ENCODE measurements around the gene DCST2. TPM values are rescaled to one million over a fixed set of nuclear protein-coding genes. Genes with fewer than 3 reads are reported as not detected.
A peak's percentile ranks its signal among the peaks of the same experiment; 100 is the strongest.

Gene DCST2
- polyA plus RNA-seq, 3 donors: 2.6 TPM; not detected in 2

DNA sequence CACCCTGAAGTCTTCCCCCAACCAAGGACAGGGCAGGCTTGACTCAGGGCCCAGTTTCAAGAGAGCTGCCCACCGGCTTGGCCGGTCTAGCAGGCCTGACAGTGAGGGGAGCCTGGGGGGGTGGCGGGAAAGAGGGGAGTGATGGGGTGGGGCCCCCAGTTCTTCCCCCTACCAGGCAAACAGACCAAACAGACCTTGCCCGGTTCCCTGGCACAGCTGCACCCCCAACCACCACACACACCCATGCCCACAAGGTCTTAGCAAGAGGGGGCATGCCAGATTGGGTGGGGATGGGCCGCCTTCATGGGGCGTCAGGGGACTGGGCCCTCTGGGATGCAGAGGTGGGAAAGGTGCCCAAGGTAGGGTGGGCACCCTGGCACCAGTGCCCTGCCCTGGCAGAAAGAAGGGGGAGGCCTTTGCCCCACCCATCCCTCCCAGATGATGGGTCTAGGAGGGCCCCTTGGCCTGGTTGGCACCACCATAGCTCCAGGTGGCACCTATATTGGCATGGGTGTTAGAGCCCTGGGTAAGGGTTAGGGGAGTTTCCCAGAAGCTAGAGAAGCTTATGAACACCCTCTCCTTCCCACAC, 22.1 kb downstream of the DCST2 start:
- H3K4me3 ChIP-seq (replicated peaks in 1 of 3; ENCODE audit: low read depth in 2 of 3, low read length in 3 of 3): peak overlapping the region in 2 of 3 experiments; percentile 93 to 100
- peaks cover 99% of the 10 kb centered on the region for H3K79me2 ChIP-seq (ENCODE audit: insufficient read depth, low read length)
- H3K9ac ChIP-seq (ENCODE audit: insufficient read depth, low read length, poor library complexity, severe bottlenecking): peak overlapping the region; percentile 79
- peak overlapping the region; percentile 91 to 98 for H3K4me3 Mint-ChIP-seq
- H3K27me3 Mint-ChIP-seq (ENCODE audit: low read depth in 3 of 3): peaks cover 0 to under 1% (median 0%) of the 10 kb centered on the region in 3 donors
- H3K4me1 Mint-ChIP-seq: peaks cover 75% of the 10 kb centered on the region
- no peaks in the 10 kb centered on the region for H3K27me3 ChIP-seq (ENCODE audit: control insufficient read depth in 2 of 2, insufficient read depth in 2 of 2, low read length in 2 of 2)
- TF ChIP-seq, protein P1, sequence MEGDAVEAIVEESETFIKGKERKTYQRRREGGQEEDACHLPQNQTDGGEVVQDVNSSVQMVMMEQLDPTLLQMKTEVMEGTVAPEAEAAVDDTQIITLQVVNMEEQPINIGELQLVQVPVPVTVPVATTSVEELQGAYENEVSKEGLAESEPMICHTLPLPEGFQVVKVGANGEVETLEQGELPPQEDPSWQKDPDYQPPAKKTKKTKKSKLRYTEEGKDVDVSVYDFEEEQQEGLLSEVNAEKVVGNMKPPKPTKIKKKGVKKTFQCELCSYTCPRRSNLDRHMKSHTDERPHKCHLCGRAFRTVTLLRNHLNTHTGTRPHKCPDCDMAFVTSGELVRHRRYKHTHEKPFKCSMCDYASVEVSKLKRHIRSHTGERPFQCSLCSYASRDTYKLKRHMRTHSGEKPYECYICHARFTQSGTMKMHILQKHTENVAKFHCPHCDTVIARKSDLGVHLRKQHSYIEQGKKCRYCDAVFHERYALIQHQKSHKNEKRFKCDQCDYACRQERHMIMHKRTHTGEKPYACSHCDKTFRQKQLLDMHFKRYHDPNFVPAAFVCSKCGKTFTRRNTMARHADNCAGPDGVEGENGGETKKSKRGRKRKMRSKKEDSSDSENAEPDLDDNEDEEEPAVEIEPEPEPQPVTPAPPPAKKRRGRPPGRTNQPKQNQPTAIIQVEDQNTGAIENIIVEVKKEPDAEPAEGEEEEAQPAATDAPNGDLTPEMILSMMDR (IDR thresholded peaks at IDR 0.05): no peak
- peaks cover 29 to 38% of the 10 kb centered on the region in 2 donors for H3K36me3 ChIP-seq (replicated peaks in 1 of 2; ENCODE audit: control insufficient read depth in 1 of 2, insufficient read depth in 2 of 2, low read length in 2 of 2)
- no peak for DNase-seq
- H3K4me2 ChIP-seq (replicated peaks; ENCODE audit: extremely low read depth, low read length, poor library complexity, severe bottlenecking): peak overlapping the region; percentile 100
- peaks cover 89% of the 10 kb centered on the region for H4K20me1 ChIP-seq (ENCODE audit: insufficient read depth, low read length)
- intact Hi-C loops (cut with micrococcal nuclease): no loop called here
- peak overlapping the region; percentile 85 to 94 (median 92) for H3K27ac Mint-ChIP-seq
- H3K4me1 ChIP-seq (ENCODE audit: control insufficient read depth in 1 of 2, insufficient read depth in 2 of 2, low read length in 2 of 2): peaks cover 85 to 100% of the 10 kb centered on the region in 2 donors
- H3K9me3 Mint-ChIP-seq: no peaks in the 10 kb centered on the region
- peak overlapping the region; percentile 91 to 99 for H3K27ac ChIP-seq (ENCODE audit: low read depth in 1 of 2, low read length in 2 of 2)
- no CpG with 5 or more reads among the region's 6 CpGs for WGBS (ENCODE audit: insufficient coverage)
- H2AFZ ChIP-seq (ENCODE audit: insufficient read depth, low read depth, low read length, poor library complexity, severe bottlenecking): no peak overlapping the region
- H3K36me3 Mint-ChIP-seq: peaks cover 28 to 52% of the 10 kb centered on the region in 2 donors
- H3K9me3 ChIP-seq (replicated peaks in 1 of 2; ENCODE audit: control insufficient read depth in 1 of 2, insufficient read depth in 1 of 2, low read length in 2 of 2): no peaks in the 10 kb centered on the region

DNA sequence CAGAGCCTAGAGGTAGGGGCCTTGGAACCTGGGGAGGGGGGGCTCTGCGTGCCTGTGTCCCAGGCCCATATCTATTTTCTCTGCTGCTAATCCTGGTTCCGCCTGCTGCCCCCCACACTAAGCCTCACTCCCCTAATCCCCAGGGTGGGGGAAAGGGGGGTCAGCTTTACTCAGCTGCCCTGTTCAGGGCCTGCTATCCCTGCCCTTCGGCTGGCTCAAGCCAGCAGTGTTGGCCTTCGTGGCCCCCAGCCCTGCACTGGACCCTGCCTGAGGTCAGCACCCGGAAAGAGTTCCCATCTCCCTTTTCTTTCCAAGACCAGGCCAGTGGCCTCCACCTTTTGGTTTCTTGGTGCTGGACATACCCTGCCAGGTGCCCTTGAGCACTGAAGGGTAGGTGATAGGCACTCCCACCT, 22.6 kb downstream of the DCST2 start:
- no peak overlapping the region for H2AFZ ChIP-seq (ENCODE audit: insufficient read depth, low read depth, low read length, poor library complexity, severe bottlenecking)
- H3K4me3 ChIP-seq (replicated peaks in 1 of 3; ENCODE audit: low read depth in 2 of 3, low read length in 3 of 3): peak overlapping the region in 2 of 3 experiments; percentile 93 to 100
- H3K36me3 Mint-ChIP-seq: peaks cover 26 to 50% of the 10 kb centered on the region in 2 donors
- peaks cover 87% of the 10 kb centered on the region for H4K20me1 ChIP-seq (ENCODE audit: insufficient read depth, low read length)
- peaks cover 85 to 100% of the 10 kb centered on the region in 2 donors for H3K4me1 ChIP-seq (ENCODE audit: control insufficient read depth in 1 of 2, insufficient read depth in 2 of 2, low read length in 2 of 2)
- DNase-seq: no peak
- H3K27ac ChIP-seq (ENCODE audit: low read depth in 1 of 2, low read length in 2 of 2): peak overlapping the region; percentile 91 to 99
- H3K4me3 Mint-ChIP-seq: peak overlapping the region; percentile 91 to 98
- 84% methylated on average over 2 of the region's 5 CpGs for WGBS (ENCODE audit: insufficient coverage)
- TF ChIP-seq, protein P1 (IDR thresholded peaks at IDR 0.05): no peak
- H3K79me2 ChIP-seq (ENCODE audit: insufficient read depth, low read length): peaks cover 100% of the 10 kb centered on the region
- H3K4me1 Mint-ChIP-seq: peaks cover 75% of the 10 kb centered on the region
- H3K9me3 Mint-ChIP-seq: no peaks in the 10 kb centered on the region
- peak overlapping the region; percentile 79 for H3K9ac ChIP-seq (ENCODE audit: insufficient read depth, low read length, poor library complexity, severe bottlenecking)
- no peaks in the 10 kb centered on the region for H3K9me3 ChIP-seq (replicated peaks in 1 of 2; ENCODE audit: control insufficient read depth in 1 of 2, insufficient read depth in 1 of 2, low read length in 2 of 2)
- no peaks in the 10 kb centered on the region for H3K27me3 Mint-ChIP-seq (ENCODE audit: low read depth in 3 of 3)
- peak overlapping the region; percentile 100 for H3K4me2 ChIP-seq (replicated peaks; ENCODE audit: extremely low read depth, low read length, poor library complexity, severe bottlenecking)
- H3K36me3 ChIP-seq (replicated peaks in 1 of 2; ENCODE audit: control insufficient read depth in 1 of 2, insufficient read depth in 2 of 2, low read length in 2 of 2): peaks cover 24 to 33% of the 10 kb centered on the region in 2 donors
- peak overlapping the region; percentile 72 to 94 (median 89) for H3K27ac Mint-ChIP-seq
- no peaks in the 10 kb centered on the region for H3K27me3 ChIP-seq (ENCODE audit: control insufficient read depth in 2 of 2, insufficient read depth in 2 of 2, low read length in 2 of 2)
- intact Hi-C loops (cut with micrococcal nuclease): no loop called here
